ENCODE data around the gene MBOAT1.

The MBOAT1 gene

DNA sequence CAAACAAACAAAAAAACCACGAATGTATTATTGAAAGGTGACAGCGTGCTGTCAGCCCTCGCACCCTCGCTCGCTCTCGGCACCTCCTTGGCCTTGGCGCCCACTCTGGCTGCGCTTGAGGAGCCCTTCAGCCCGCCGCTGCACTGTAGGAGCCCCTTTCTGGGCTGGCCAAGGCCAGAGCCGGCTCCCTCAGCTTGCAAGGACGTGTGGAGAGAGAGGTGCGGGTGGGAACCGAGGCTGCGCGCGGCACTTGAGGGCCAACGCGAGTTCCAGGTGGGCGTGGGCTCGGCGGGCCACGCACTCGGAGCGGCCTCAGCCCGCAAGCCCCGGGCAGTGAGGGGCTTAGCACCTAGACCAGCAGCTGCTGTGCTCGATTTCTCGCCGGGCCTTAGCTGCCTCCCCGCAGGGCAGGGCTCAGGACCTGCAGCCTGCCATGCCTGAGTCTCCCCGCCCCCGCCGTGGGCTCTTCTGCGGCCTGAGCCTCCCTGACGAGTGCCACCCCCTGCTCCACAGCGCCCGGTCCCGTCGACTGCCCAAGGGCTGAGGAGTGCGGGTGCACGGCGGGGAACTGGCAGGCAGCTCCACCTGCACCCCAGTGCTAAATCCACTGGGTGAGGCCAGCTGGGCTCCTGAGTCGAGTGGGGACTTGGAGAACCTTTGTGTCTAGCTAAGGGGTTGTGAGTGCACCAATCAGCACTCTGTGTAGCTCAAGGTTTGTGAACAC, 20.9 kb upstream of the MBOAT1 start:
- no peaks in the 10 kb centered on the region for H3K36me3 ChIP-seq (ENCODE audit: insufficient read depth, low read length)
- no peak overlapping the region for H3K9ac ChIP-seq (ENCODE audit: low read depth, low read length)
- no peak overlapping the region for H3K4me2 ChIP-seq (ENCODE audit: low read length)
- no peaks in the 10 kb centered on the region for H3K9me3 ChIP-seq (replicated peaks; ENCODE audit: low read length)
- H3K27me3 ChIP-seq (ENCODE audit: control insufficient read depth, insufficient read depth, low read length): no peaks in the 10 kb centered on the region
- H3K4me1 ChIP-seq (ENCODE audit: control insufficient read depth, insufficient read depth, low read length): no peaks in the 10 kb centered on the region
- no peak overlapping the region for H3K4me3 ChIP-seq (ENCODE audit: low read length)

DNA sequence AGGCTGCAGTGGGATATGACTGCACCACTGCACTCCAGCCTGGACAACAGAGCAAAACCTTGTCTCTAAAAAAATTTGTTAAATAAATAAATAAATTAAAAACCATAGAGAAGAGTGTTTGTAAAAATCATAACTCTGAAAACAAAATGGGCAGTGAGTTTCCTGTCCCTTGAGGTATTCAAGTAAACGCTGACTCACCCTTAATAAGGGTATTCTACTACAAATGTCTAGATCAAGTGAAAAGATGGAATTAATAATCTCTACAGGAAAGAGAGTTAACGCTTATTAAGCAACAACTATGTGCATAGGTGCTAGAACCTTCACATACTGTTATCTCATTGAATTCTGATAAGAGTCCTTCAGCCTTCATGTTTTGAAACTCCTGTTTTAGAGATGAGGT, 19.9 kb upstream of the MBOAT1 start:
- Histone ChIP-seq H3K4me3 (ENCODE audit: low read length) (no peak overlapping the region), H3K36me3 (ENCODE audit: insufficient read depth, low read length) (no peaks in the 10 kb centered on the region), H3K4me2 (ENCODE audit: low read length) (no peak overlapping the region), H3K9ac (ENCODE audit: low read depth, low read length) (no peak overlapping the region), H3K9me3 (replicated peaks; ENCODE audit: low read length) (no peaks in the 10 kb centered on the region), H3K27me3 (ENCODE audit: control insufficient read depth, insufficient read depth, low read length) (no peaks in the 10 kb centered on the region), H3K4me1 (ENCODE audit: control insufficient read depth, insufficient read depth, low read length) (no peaks in the 10 kb centered on the region)

DNA sequence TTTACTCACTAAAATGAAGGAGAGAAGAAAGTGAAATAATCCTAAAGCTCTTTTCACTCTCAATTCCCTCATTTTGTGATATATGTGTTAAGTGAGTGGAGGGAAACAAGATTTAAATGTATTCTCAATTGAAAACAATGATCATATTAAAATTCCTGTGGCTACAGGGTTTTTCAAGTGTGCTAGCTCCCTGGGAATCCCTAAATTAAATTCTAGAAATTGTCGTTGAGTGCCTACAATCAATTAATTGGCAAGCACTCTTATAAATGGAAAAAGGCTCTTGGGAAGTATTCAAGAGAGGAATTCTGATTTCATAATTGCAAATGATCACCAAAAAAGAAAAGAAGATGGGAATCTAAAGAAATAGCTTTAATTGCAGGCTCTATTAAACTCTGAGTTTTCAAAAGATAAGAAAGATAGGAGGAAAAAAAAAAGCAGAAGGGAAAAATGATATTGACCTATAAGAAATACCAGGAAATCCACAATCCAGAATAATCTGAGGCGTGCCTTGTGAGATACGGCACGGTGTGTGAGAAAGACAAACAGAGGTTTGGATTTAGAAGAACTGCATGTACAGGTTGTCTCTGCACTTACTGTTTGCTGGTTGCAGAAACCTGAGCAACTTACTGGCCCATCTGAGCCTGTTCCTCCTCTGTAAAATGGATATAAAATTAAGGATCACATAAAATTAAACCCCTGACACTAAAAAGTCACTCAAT, 18.3 kb upstream of the MBOAT1 start:
- no peaks in the 10 kb centered on the region for H3K9me3 ChIP-seq (replicated peaks; ENCODE audit: low read length)
- no peak overlapping the region for H3K9ac ChIP-seq (ENCODE audit: low read depth, low read length)
- no peaks in the 10 kb centered on the region for H3K36me3 ChIP-seq (ENCODE audit: insufficient read depth, low read length)
- H3K4me1 ChIP-seq (ENCODE audit: control insufficient read depth, insufficient read depth, low read length): no peaks in the 10 kb centered on the region
- no peak overlapping the region for H3K4me3 ChIP-seq (ENCODE audit: low read length)
- H3K27me3 ChIP-seq (ENCODE audit: control insufficient read depth, insufficient read depth, low read length): no peaks in the 10 kb centered on the region
- no peak overlapping the region for H3K4me2 ChIP-seq (ENCODE audit: low read length)

GRCh38 chr6:20229881-20230280, 17.6 kb upstream of the MBOAT1 start:
- Histone ChIP-seq H3K4me2 (ENCODE audit: low read length) (no peak overlapping the region), H3K4me3 (ENCODE audit: low read length) (no peak overlapping the region), H3K27me3 (ENCODE audit: control insufficient read depth, insufficient read depth, low read length) (no peaks in the 10 kb centered on the region), H3K4me1 (ENCODE audit: control insufficient read depth, insufficient read depth, low read length) (no peaks in the 10 kb centered on the region), H3K36me3 (ENCODE audit: insufficient read depth, low read length) (no peaks in the 10 kb centered on the region), H3K9me3 (replicated peaks; ENCODE audit: low read length) (no peaks in the 10 kb centered on the region), H3K9ac (ENCODE audit: low read depth, low read length) (no peak overlapping the region)

- Histone ChIP-seq H3K4me2 (ENCODE audit: low read length) (no peak overlapping the region), H3K9me3 (replicated peaks; ENCODE audit: low read length) (no peaks in the 10 kb centered on the region), H3K36me3 (ENCODE audit: insufficient read depth, low read length) (no peaks in the 10 kb centered on the region), H3K4me1 (ENCODE audit: control insufficient read depth, insufficient read depth, low read length) (no peaks in the 10 kb centered on the region), H3K9ac (ENCODE audit: low read depth, low read length) (no peak overlapping the region), H3K27me3 (ENCODE audit: control insufficient read depth, insufficient read depth, low read length) (no peaks in the 10 kb centered on the region), H3K4me3 (ENCODE audit: low read length) (no peak overlapping the region)
These were observed 15.1 kb upstream of the MBOAT1 start for GRCh38 chr6:20227350-20227749.

- Histone ChIP-seq H3K9ac (ENCODE audit: low read depth, low read length) (no peak overlapping the region), H3K4me2 (ENCODE audit: low read length) (no peak overlapping the region), H3K4me3 (ENCODE audit: low read length) (no peak overlapping the region), H3K36me3 (ENCODE audit: insufficient read depth, low read length) (no peaks in the 10 kb centered on the region), H3K4me1 (ENCODE audit: control insufficient read depth, insufficient read depth, low read length) (no peaks in the 10 kb centered on the region), H3K9me3 (replicated peaks; ENCODE audit: low read length) (no peaks in the 10 kb centered on the region), H3K27me3 (ENCODE audit: control insufficient read depth, insufficient read depth, low read length) (peaks cover 3% of the 10 kb centered on the region)
These were observed 10.9 kb upstream of the MBOAT1 start for GRCh38 chr6:20223141-20223540.

DNA sequence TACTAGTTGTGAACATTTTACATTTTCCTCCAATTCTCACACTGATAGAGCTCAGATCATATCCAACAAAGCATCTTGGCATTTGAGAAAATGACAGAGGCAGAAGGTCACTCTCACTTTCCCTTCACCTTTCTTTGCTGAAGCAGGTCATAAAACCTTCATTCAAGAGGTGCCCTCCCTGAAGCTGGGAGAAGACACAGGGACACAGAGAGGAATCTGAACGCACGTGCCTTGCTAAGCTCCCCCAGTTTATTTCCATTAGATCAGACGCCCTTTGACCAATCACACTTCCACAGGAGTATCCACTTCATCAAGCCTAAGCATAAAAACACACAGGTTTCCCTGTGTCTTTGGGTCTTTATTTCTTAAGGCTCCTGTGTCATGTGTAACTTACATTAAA, 9.2 kb upstream of the MBOAT1 start:
- no peak overlapping the region for H3K4me3 ChIP-seq (ENCODE audit: low read length)
- peaks cover 3% of the 10 kb centered on the region for H3K27me3 ChIP-seq (ENCODE audit: control insufficient read depth, insufficient read depth, low read length)
- H3K9ac ChIP-seq (ENCODE audit: low read depth, low read length): no peak overlapping the region
- no peaks in the 10 kb centered on the region for H3K36me3 ChIP-seq (ENCODE audit: insufficient read depth, low read length)
- H3K4me1 ChIP-seq (ENCODE audit: control insufficient read depth, insufficient read depth, low read length): no peaks in the 10 kb centered on the region
- H3K9me3 ChIP-seq (replicated peaks; ENCODE audit: low read length): no peaks in the 10 kb centered on the region
- H3K4me2 ChIP-seq (ENCODE audit: low read length): no peak overlapping the region

GRCh38 chr6:20220359-20220758, 8.1 kb upstream of the MBOAT1 start:
- Histone ChIP-seq H3K27me3 (ENCODE audit: control insufficient read depth, insufficient read depth, low read length) (peaks cover 3% of the 10 kb centered on the region), H3K9me3 (replicated peaks; ENCODE audit: low read length) (no peaks in the 10 kb centered on the region), H3K4me1 (ENCODE audit: control insufficient read depth, insufficient read depth, low read length) (no peaks in the 10 kb centered on the region), H3K4me2 (ENCODE audit: low read length) (no peak overlapping the region), H3K4me3 (ENCODE audit: low read length) (no peak overlapping the region), H3K9ac (ENCODE audit: low read depth, low read length) (no peak overlapping the region), H3K36me3 (ENCODE audit: insufficient read depth, low read length) (no peaks in the 10 kb centered on the region)

DNA sequence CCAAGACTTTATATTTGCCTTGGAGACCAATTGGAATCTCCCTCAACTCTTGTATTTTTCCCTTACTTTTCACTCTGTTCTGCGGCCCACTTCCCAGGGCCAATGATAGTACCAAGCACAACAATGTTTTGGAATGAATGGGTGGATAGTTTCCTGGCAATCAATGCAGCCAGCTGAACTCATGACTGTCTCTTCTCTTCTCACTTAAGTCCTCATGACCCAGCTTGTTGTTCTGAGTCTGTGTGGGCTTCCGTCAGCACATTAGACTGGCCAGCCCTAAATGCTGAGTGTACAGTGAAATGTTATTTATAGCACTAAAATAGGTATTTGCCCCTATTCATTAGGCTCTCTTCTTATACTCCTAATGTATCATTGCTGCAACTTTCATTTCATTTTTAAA, 5.6 kb upstream of the MBOAT1 start:
- H3K4me2 ChIP-seq (ENCODE audit: low read length): no peak overlapping the region
- H3K9me3 ChIP-seq (replicated peaks; ENCODE audit: low read length): no peaks in the 10 kb centered on the region
- no peaks in the 10 kb centered on the region for H3K36me3 ChIP-seq (ENCODE audit: insufficient read depth, low read length)
- H3K4me3 ChIP-seq (ENCODE audit: low read length): no peak overlapping the region
- no peak overlapping the region for H3K9ac ChIP-seq (ENCODE audit: low read depth, low read length)
- peaks cover 3% of the 10 kb centered on the region for H3K27me3 ChIP-seq (ENCODE audit: control insufficient read depth, insufficient read depth, low read length)
- H3K4me1 ChIP-seq (ENCODE audit: control insufficient read depth, insufficient read depth, low read length): peaks cover 8% of the 10 kb centered on the region

DNA sequence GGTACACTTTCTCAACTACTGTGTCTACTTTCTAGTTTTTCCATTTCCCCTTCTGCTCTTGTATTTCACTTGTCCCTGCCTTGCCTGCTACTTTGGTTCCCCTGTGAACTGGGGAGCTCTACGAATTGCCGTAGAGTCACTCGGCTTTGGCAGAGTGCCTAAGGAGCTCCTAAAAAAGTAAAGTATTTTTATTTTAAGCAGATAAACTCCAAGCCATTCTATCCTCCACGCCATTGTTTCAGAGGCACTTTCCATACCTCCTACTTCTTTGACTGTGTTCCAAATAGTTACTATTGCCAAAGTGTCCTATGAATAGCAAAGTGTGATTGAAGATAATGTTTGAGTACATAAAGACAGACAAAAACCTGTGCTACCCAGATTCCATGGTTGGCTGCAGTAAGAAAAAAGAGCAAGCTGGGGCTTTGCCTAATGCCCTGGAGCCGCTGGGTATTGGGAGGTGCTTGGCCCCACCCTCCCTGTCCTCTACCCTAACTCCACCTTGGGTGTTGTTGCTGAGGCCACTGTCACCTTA, 5.1 kb upstream of the MBOAT1 start:
- no peak overlapping the region for H3K4me3 ChIP-seq (ENCODE audit: low read length)

DNA sequence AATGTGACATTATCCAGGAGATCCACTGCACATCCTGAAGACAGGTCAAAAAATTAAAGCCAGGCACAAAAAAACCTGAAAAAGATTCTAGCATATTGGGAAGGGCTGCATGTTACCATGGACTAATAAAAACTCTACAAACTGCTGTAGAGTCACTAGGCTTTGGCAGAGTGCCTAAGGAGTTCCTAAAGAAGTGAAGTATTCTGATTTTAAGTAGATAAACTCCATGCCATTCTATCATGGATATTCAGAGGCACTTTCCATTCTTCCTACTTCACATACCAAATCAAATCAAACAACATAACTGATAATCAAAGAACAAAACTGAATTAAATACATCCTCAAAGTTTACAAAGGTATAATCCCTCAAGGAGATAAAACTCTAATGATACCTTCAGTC, 3.0 kb upstream of the MBOAT1 start:
- Histone ChIP-seq H3K9me3 (replicated peaks; ENCODE audit: low read length) (no peaks in the 10 kb centered on the region), H3K36me3 (ENCODE audit: insufficient read depth, low read length) (no peaks in the 10 kb centered on the region), H3K4me1 (ENCODE audit: control insufficient read depth, insufficient read depth, low read length) (peaks cover 17% of the 10 kb centered on the region), H3K4me2 (ENCODE audit: low read length) (no peak overlapping the region), H3K4me3 (ENCODE audit: low read length) (no peak overlapping the region), H3K9ac (ENCODE audit: low read depth, low read length) (no peak overlapping the region), H3K27me3 (ENCODE audit: control insufficient read depth, insufficient read depth, low read length) (no peaks in the 10 kb centered on the region)

More for the DNA sequence above, 5.1 kb upstream of the MBOAT1 start:
- H3K4me1 ChIP-seq (ENCODE audit: control insufficient read depth, insufficient read depth, low read length): peaks cover 10% of the 10 kb centered on the region
- H3K4me2 ChIP-seq (ENCODE audit: low read length): no peak overlapping the region
- no peaks in the 10 kb centered on the region for H3K36me3 ChIP-seq (ENCODE audit: insufficient read depth, low read length)
- peaks cover 3% of the 10 kb centered on the region for H3K27me3 ChIP-seq (ENCODE audit: control insufficient read depth, insufficient read depth, low read length)
- no peak overlapping the region for H3K9ac ChIP-seq (ENCODE audit: low read depth, low read length)
- no peaks in the 10 kb centered on the region for H3K9me3 ChIP-seq (replicated peaks; ENCODE audit: low read length)
